ENCODE results near the gene ITGA3.

GRCh38 chr17:50071692-50072091 is 15.8 kb downstream of the ITGA3 start:
- no peak for TF ChIP-seq POLR2A (IDR thresholded peaks at IDR 0.05)
- no peak for TF ChIP-seq CTCF (IDR thresholded peaks at IDR 0.05)
